Measurements from ENCODE around the gene UTS2R.

DNA sequence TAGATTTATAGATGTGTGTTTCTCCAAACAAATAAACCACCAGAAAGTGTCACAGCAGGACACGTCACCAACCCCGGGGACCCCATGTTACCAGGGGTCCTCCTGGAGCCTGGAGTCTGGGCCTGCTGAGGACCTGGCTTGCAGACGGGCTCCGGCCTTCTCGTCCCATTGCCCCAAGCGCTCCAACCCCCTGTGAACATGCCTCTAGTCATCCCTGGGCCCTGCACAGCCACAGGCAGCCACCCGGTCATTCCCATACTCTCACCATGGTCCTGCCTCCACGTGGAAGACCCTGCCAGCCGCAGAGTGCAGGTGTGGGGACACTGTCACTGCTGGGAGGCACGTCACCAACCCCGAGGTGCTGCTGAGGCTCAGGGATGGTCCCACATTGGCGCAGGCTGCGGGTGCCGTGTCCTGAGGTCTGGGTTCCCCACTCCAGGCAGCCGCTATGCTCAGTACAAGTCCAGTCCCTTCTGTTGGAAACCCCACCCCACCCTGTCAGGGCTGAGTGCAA is 42.5 kb upstream of the UTS2R start:
- TF ChIP-seq CTCF (tag by site-specific recombination; IDR thresholded peaks at IDR 0.05), result no peak
- TF ChIP-seq PBX3 (CRISPR knock-in tag; IDR thresholded peaks at IDR 0.05), result no peak
- TF ChIP-seq, protein P1, sequence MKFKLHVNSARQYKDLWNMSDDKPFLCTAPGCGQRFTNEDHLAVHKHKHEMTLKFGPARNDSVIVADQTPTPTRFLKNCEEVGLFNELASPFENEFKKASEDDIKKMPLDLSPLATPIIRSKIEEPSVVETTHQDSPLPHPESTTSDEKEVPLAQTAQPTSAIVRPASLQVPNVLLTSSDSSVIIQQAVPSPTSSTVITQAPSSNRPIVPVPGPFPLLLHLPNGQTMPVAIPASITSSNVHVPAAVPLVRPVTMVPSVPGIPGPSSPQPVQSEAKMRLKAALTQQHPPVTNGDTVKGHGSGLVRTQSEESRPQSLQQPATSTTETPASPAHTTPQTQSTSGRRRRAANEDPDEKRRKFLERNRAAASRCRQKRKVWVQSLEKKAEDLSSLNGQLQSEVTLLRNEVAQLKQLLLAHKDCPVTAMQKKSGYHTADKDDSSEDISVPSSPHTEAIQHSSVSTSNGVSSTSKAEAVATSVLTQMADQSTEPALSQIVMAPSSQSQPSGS (tag by site-specific recombination; IDR thresholded peaks at IDR 0.05; ENCODE audit: low read depth), result no peak
- no peak for TF ChIP-seq ZFP3 (tag by site-specific recombination; IDR thresholded peaks at IDR 0.05; ENCODE audit: low read depth)
- TF ChIP-seq ZNF274 (IDR thresholded peaks at IDR 0.05; ENCODE audit: low read length), result no peak
- TF ChIP-seq ZNF274 (tag by site-specific recombination; IDR thresholded peaks at IDR 0.05; ENCODE audit: borderline replicate concordance), result no peak
- no peak for TF ChIP-seq SCRT1 (tag by site-specific recombination; IDR thresholded peaks at IDR 0.05; ENCODE audit: borderline replicate concordance)
- no peak for TF ChIP-seq ZNF785 (tag by site-specific recombination; IDR thresholded peaks at IDR 0.05)
- TF ChIP-seq ZNF549 (tag by site-specific recombination; IDR thresholded peaks at IDR 0.05), result no peak
- no peak for TF ChIP-seq KLF8 (tag by site-specific recombination; IDR thresholded peaks at IDR 0.05)
- TF ChIP-seq ZNF645 (tag by site-specific recombination; IDR thresholded peaks at IDR 0.05), result no peak
